Activated CD4-positive, CD25-positive, alpha-beta regulatory T cell treated with anti-CD3 and anti-CD28 coated beads, Interleukin-2, amount 50 U/mL, for 16 hours (primary cell): Measurements from ENCODE around the gene DNAJC13.
"Not testable (repeated sequence)": the region's sequence is repeated elsewhere in the genome, so short reads cannot be mapped to it uniquely, and the experiment has no call there.

ENCODE experiments used
- DNase-seq: peaks from one replicate; pipeline ENCODE4 v3.0.0-alpha.2; 2020; ENCODE audit warnings: low read depth, low spot score

DNAJC13 gene

GRCh38 chr3:132545471-132545870 is 128.2 kb downstream of the DNAJC13 start:
- no peak for DNase-seq

DNA sequence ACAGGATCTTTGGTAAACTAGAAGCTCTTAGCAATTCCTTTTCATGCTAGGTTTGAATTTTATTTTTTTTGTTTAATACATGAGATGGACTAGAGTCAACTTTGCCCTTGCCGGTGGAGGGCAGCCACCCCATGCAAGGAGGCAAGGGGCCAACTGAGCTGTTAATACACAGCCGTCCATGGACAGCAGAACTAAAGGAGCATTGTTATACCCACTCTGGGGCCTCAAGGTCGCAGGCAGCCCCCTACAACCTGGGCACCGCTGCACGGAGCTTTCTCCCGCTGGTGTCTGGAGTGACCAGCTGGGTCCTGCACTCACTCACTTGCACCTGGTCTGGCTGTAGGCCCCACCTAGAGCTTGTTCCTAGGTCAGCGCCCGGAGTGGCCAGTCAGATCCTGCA is 131.9 kb downstream of the DNAJC13 start:
- DNase-seq, result no peak

GRCh38 chr3:132549890-132550578 is 132.7 kb downstream of the DNAJC13 start:
- no peak for DNase-seq

GRCh38 chr3:132550579-132551305 is 133.4 kb downstream of the DNAJC13 start:
- no peak for DNase-seq

- no peak for DNase-seq
Observed at GRCh38 chr3:132553826-132554225, 136.5 kb downstream of the DNAJC13 start.

DNA sequence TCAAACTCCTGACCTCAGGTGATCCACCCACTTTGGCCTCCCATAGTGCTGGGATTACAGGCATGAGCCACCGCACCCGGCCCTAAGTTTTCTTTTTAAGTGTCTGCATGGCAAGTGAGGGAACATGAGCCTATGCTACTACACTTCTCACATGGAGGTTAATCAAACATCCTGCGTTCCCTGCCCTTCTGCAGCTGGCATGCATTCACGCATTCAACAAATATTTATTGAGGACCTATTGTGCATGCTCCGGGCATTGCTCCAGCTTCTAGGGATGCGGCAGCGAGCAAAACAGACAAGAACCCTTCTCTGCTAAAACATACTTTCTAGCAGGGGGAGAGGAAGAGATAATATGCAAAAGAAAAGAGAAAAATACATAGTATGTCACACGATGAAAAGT is 137.1 kb downstream of the DNAJC13 start:
- no peak for DNase-seq

GRCh38 chr3:132555306-132556035 is 138.2 kb downstream of the DNAJC13 start:
- DNase-seq, result no peak

DNA sequence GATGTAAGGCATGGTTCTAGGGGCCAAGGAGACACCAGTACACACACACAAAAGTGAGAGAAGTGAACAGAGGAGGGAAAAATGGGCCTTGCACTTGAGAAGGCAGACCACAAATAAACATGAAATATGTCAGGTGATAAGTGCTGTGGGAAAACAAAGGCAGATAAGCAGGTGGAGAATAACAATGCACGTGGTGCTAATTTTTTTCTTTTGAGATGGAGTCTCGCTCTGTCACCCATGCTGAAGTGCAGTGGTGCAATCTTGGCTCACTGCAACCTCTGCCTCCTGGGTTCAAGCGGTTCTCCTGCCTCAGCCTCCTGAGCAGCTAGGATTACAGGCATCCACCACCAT is 138.7 kb downstream of the DNAJC13 start:
- not testable (repeated sequence) for DNase-seq

DNA sequence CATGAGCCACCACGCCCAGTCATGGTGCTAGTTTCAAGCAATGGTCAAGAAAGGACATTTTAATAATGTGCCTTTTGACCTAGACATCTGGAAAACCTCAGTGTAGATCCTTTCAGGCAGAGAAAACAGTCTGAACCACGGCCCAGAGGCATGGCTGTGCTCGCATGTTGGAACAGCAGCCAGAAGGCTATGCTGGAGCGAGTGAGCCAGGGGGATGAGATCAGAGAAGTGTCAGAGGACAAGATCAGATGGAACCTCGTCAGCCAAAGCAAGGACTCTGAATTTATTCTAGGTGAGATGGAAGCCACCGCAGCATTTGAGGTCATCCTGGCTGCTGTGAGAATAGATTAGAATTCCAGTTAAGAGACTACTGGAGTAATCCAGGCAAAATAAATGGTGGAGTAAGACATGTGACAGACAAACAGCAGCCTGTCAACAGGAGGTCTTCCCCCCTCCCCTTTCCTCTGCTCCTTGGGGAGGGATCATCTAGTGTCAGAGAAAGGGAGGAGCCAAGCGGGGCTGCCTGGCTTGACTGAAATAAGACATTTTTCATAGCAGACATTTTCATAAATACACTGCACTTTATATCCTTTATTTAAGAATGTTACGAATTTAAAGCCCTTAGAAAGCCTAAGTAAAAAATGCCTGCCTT is 139.3 kb downstream of the DNAJC13 start:
- DNase-seq, result no peak

- no peak for DNase-seq
Observed at GRCh38 chr3:132561003-132561402, 143.7 kb downstream of the DNAJC13 start.

- no peak for DNase-seq
Observed at GRCh38 chr3:132563420-132564069, 146.2 kb downstream of the DNAJC13 start.

DNA sequence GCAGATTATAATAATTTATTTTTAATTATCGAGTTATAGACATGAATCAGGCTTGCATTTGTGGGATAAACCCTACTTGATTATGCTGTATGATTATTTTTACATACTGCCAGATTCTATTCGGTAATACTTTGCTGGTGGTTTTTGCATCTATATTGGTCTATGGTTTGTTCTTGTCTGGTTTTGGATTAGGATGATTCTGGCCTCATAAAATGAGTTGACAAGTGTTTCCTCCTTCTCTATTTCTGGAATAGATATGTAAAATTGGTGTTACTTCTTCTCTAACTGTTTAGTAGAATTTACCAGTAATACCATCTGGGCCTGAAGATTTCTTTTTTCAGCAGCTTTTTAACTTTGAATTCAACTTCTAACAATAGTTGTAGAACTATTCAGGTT is 146.8 kb downstream of the DNAJC13 start:
- DNase-seq, result no peak

GRCh38 chr3:132568422-132568821 is 151.1 kb downstream of the DNAJC13 start:
- no peak for DNase-seq

GRCh38 chr3:132569153-132569552 is 151.9 kb downstream of the DNAJC13 start:
- no peak for DNase-seq

DNA sequence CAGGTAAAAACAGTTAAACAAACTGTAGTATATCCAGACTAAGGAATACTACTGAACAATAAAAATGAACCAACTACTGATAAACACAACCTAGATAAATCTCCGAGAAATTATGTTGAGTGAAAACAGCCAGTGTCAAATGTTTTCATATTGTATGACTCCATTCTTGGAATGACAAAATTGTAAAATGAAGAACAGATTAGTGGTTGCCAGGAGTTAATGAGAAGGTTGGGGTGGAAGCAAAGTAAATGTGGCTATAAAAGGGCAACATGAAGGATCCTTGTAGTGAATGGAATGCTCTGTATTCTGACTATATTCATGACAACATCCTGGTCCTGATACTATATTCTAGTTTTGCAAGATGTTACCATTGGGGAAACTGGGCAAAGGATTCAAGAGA is 152.3 kb downstream of the DNAJC13 start:
- no peak for DNase-seq

- DNase-seq, result no peak
Observed at GRCh38 chr3:132570016-132570415, 152.7 kb downstream of the DNAJC13 start.

DNA sequence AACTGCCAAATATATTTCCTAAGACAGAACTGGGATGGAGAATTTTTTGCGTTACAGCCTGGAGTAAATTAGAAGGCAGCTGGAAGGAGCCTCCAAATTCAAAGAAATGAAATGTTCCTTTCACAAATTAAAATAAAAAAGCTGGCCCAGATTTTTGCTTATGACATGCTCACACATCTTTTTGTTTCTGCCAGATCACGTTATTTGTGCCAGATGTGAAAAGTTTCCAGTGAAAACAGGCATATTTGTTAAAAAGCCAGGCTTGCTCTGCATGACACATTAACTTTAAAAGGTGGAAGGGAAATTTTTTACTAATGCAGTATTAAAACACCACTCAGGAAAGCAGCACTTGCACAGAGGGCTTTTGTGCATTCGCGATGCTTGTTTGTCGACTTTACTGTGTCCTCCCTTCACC is 156.5 kb downstream of the DNAJC13 start:
- DNase-seq, result no peak

GRCh38 chr3:132587401-132587800 is 170.1 kb downstream of the DNAJC13 start:
- no peak for DNase-seq
